Osteoblast (primary cell): ENCODE measurements around the gene VWA5A. TPM values are rescaled to one million over a fixed set of nuclear protein-coding genes. Genes with fewer than 3 reads are reported as not detected.

ENCODE experiments used
- DNase-seq: peaks from one replicate; pipeline ENCODE4 v3.0.0; 2011; ENCODE audit warnings: low spot score, mixed read lengths; ENCODE audit not compliant: insufficient read length; ENCODE audit errors: missing footprints
- H2AFZ ChIP-seq: 2 replicates; pipeline ENCODE4 v1.6.0; 2011; ENCODE audit warnings: mild to moderate bottlenecking, low read length
- H3K27ac ChIP-seq: 2 replicates; pipeline ENCODE4 v1.5.1; 2011; ENCODE audit warnings: mild to moderate bottlenecking, low read depth, low read length, moderate library complexity
- H3K27me3 ChIP-seq: 2 replicates; pipeline ENCODE4 v1.6.0; 2012; ENCODE audit warnings: mild to moderate bottlenecking, control low read depth, inconsistent platforms, low read length, moderate library complexity; ENCODE audit not compliant: insufficient read depth
- H3K36me3 ChIP-seq: 2 replicates; pipeline ENCODE4 v1.5.1; 2011; ENCODE audit warnings: mild to moderate bottlenecking, low read length, control low read depth, moderate library complexity; ENCODE audit not compliant: insufficient read depth
- H3K4me1 ChIP-seq: 2 replicates; pipeline ENCODE4 v1.5.1; 2011; ENCODE audit warnings: mild to moderate bottlenecking, low read length, control low read depth, moderate library complexity; ENCODE audit not compliant: insufficient read depth
- H3K4me2 ChIP-seq: 2 replicates; pipeline ENCODE4 v1.6.0; 2011; ENCODE audit warnings: mild to moderate bottlenecking, low read length; ENCODE audit not compliant: insufficient read depth
- H3K4me3 ChIP-seq: fragments of 200-600 bp; sonication (generic); 3 replicates; pipeline ENCODE4 v1.5.1; 2012; ENCODE audit warnings: mild to moderate bottlenecking, low read length, inconsistent platforms; ENCODE audit not compliant: insufficient read depth
- H3K79me2 ChIP-seq: 2 replicates; pipeline ENCODE4 v1.6.0; 2012; ENCODE audit warnings: mild to moderate bottlenecking, low read length, control low read depth, inconsistent platforms; ENCODE audit not compliant: insufficient read depth
- H3K9me3 ChIP-seq: 2 replicates; pipeline ENCODE4 v1.5.1; 2011; ENCODE audit warnings: low read depth, low read length, control low read depth
- H4K20me1 ChIP-seq: 2 replicates; pipeline ENCODE4 v1.6.0; 2012; ENCODE audit warnings: mild to moderate bottlenecking, low read length, control low read depth; ENCODE audit not compliant: insufficient read depth
- CTCF ChIP-seq: IDR thresholded peaks from 2 replicates; pipeline ENCODE4 v1.5.1; 2011; ENCODE audit warnings: mild to moderate bottlenecking, low read depth, low read length, moderate library complexity; ENCODE audit errors: extremely low read depth
- total RNA-seq: library from RNA; depleted of rRNA; stranded (reverse); fragments of >200 nt; gene quantifications from 2 replicates; pipeline ENCODE4 v1.2.3, GENCODE V29; 2012

Gene VWA5A
- total RNA-seq, 1 donor, result 12.3 TPM

GRCh38 chr11:124070915-124071622 lies 44.2 kb upstream of the VWA5A start:
- H3K4me1 ChIP-seq, result no peaks in the 10 kb centered on the region
- no peaks in the 10 kb centered on the region for H3K9me3 ChIP-seq
- H3K27me3 ChIP-seq, result no peaks in the 10 kb centered on the region
- peak; percentile 80 for TF ChIP-seq CTCF
- no peak overlapping the region for H3K27ac ChIP-seq
- H3K79me2 ChIP-seq, result no peaks in the 10 kb centered on the region
- DNase-seq, result peak; percentile 66
- no peak overlapping the region for H2AFZ ChIP-seq
- no peak overlapping the region for H3K4me2 ChIP-seq
- no peak overlapping the region for H3K4me3 ChIP-seq
- no peaks in the 10 kb centered on the region for H3K36me3 ChIP-seq
- H4K20me1 ChIP-seq, result no peaks in the 10 kb centered on the region

DNA sequence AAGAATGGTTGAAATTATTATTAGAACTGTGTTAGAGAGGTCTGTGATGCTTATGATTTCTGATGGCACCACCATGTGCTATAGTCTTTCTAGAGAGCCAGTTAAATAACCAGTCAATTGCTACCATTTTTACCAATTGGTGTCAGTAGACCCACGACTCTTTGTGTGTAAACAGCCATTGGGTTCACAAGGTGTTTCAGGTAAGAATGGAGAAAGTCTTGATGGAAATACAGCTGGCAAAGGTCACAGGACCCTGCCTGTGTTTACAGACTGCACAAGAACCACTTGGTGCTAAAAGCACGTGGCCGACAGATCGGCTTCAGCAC lies 43.7 kb upstream of the VWA5A start:
- H3K4me3 ChIP-seq, result no peak overlapping the region
- no peaks in the 10 kb centered on the region for H3K4me1 ChIP-seq
- TF ChIP-seq CTCF, result no peak
- no peak overlapping the region for H3K4me2 ChIP-seq
- H3K36me3 ChIP-seq, result no peaks in the 10 kb centered on the region
- no peak overlapping the region for H2AFZ ChIP-seq
- DNase-seq, result peak; percentile 18
- peaks cover under 1% of the 10 kb centered on the region for H3K27me3 ChIP-seq
- H3K9me3 ChIP-seq, result no peaks in the 10 kb centered on the region
- no peaks in the 10 kb centered on the region for H4K20me1 ChIP-seq
- no peaks in the 10 kb centered on the region for H3K79me2 ChIP-seq
- no peak overlapping the region for H3K27ac ChIP-seq

GRCh38 chr11:124072147-124072546 lies 43.1 kb upstream of the VWA5A start:
- H3K79me2 ChIP-seq, result no peaks in the 10 kb centered on the region
- H3K36me3 ChIP-seq, result no peaks in the 10 kb centered on the region
- H2AFZ ChIP-seq, result no peak overlapping the region
- peaks cover 6% of the 10 kb centered on the region for H3K27me3 ChIP-seq
- H4K20me1 ChIP-seq, result no peaks in the 10 kb centered on the region
- DNase-seq, result no peak
- H3K9me3 ChIP-seq, result no peaks in the 10 kb centered on the region
- H3K27ac ChIP-seq, result no peak overlapping the region
- H3K4me3 ChIP-seq, result no peak overlapping the region
- no peak overlapping the region for H3K4me2 ChIP-seq
- TF ChIP-seq CTCF, result no peak
- H3K4me1 ChIP-seq, result no peaks in the 10 kb centered on the region

DNA sequence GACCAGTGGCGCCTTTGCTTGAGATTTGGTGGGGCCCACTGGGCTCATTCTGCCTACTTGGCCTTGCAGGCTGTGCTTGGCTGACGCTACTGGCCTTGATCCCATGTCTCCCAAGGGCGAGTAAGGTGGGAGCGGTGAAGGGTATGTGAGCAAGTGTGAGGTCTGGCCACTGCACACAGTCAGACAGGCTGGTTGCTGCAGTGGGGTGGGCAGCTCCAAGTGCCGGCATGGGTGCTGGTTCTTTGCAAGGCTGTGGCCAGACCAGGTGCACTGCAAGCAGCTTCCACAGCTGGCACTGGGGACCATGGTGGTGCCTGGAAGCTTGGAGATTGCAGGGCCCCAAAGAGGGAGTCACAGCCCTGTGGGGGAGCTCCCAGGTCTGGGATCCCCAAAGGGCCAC lies 40.7 kb upstream of the VWA5A start:
- Histone ChIP-seq H3K79me2 (no peaks in the 10 kb centered on the region), H2AFZ (no peak overlapping the region), H3K4me2 (no peak overlapping the region), H3K4me3 (no peak overlapping the region), H3K27ac (no peak overlapping the region), H3K4me1 (no peaks in the 10 kb centered on the region), H3K9me3 (no peaks in the 10 kb centered on the region), H4K20me1 (no peaks in the 10 kb centered on the region), H3K36me3 (no peaks in the 10 kb centered on the region), H3K27me3 (peaks cover 8% of the 10 kb centered on the region)
- no peak for TF ChIP-seq CTCF
- no peak for DNase-seq
